H9 (cell line): ENCODE data around the gene TARBP1. TPM values are rescaled to one million over a fixed set of nuclear protein-coding genes. Genes with fewer than 3 reads are reported as not detected.

ENCODE experiments used
- DNase-seq: peaks from one replicate; pipeline ENCODE4 v3.0.0-alpha.2; 2017
- H2AFZ ChIP-seq: one replicate; pipeline ENCODE4 v1.6.1; 2013; ENCODE audit warnings: mild to moderate bottlenecking, low read length, control low read depth, moderate library complexity
- H2AK5ac ChIP-seq: 2 replicates; pipeline ENCODE4 v1.6.1; 2013; ENCODE audit warnings: low read length, control low read depth, mixed read lengths; ENCODE audit not compliant: insufficient read length
- H2BK120ac ChIP-seq: one replicate; pipeline ENCODE4 v1.6.1; 2013; ENCODE audit warnings: low read depth, mild to moderate bottlenecking, low read length, control low read depth, inconsistent platforms; ENCODE audit not compliant: poor library complexity, severe bottlenecking
- H2BK12ac ChIP-seq: 2 replicates; pipeline ENCODE4 v1.6.1; 2013; ENCODE audit warnings: low read length, control low read depth, mixed read lengths, low read depth; ENCODE audit not compliant: insufficient read length
- H2BK15ac ChIP-seq: 2 replicates; pipeline ENCODE4 v1.6.1; 2013; ENCODE audit warnings: low read depth, low read length, control low read depth
- H2BK20ac ChIP-seq: one replicate; pipeline ENCODE4 v1.6.1; 2013; ENCODE audit warnings: low read depth, mild to moderate bottlenecking, low read length, control low read depth, inconsistent platforms; ENCODE audit not compliant: poor library complexity, severe bottlenecking
- H2BK5ac ChIP-seq: 2 replicates; pipeline ENCODE4 v1.6.1; 2013; ENCODE audit warnings: low read length, control low read depth, mixed read lengths; ENCODE audit not compliant: insufficient read length
- H3K14ac ChIP-seq: 2 replicates; pipeline ENCODE4 v1.6.1; 2013; ENCODE audit warnings: low read length, control low read depth; ENCODE audit not compliant: insufficient read depth
- H3K18ac ChIP-seq: 2 replicates; pipeline ENCODE4 v1.6.1; 2013; ENCODE audit warnings: low read depth, mild to moderate bottlenecking, mixed read lengths, low read length, control low read depth; ENCODE audit not compliant: insufficient read length
- H3K23ac ChIP-seq: 2 replicates; pipeline ENCODE4 v1.6.1; 2013; ENCODE audit warnings: low read length, control low read depth, mixed read lengths, low read depth; ENCODE audit not compliant: insufficient read length
- H3K23me2 ChIP-seq: 2 replicates; pipeline ENCODE4 v1.6.1; 2013; ENCODE audit warnings: low read depth, mild to moderate bottlenecking, mixed read lengths, low read length, control low read depth; ENCODE audit not compliant: insufficient read length, poor library complexity, severe bottlenecking
- H3K27ac ChIP-seq: 2 replicates; pipeline ENCODE4 v1.5.1; 2013; ENCODE audit warnings: low read length, control low read depth, mixed read lengths, low read depth; ENCODE audit not compliant: insufficient read length
- H3K27me3 ChIP-seq: 2 replicates; pipeline ENCODE4 v1.6.1; 2013; ENCODE audit warnings: low read length, control low read depth, inconsistent platforms; ENCODE audit not compliant: insufficient read depth
- H3K4ac ChIP-seq: 2 replicates; pipeline ENCODE4 v1.6.1; 2013; ENCODE audit warnings: low read depth, mild to moderate bottlenecking, control low read depth, inconsistent platforms, low read length, moderate library complexity
- H3K4me1 ChIP-seq: 2 replicates; pipeline ENCODE4 v1.6.1; 2013; ENCODE audit warnings: low read length, control low read depth, inconsistent platforms; ENCODE audit not compliant: insufficient read depth
- H3K4me2 ChIP-seq: 2 replicates; pipeline ENCODE4 v1.6.1; 2013; ENCODE audit warnings: low read length, control low read depth, mixed read lengths; ENCODE audit not compliant: insufficient read length, insufficient read depth
- H3K56ac ChIP-seq: 2 replicates; pipeline ENCODE4 v1.6.1; 2013; ENCODE audit warnings: low read depth, mild to moderate bottlenecking, mixed read lengths, low read length, control low read depth; ENCODE audit not compliant: insufficient read length
- H3K79me1 ChIP-seq: 2 replicates; pipeline ENCODE4 v1.6.1; 2013; ENCODE audit warnings: low read depth, mild to moderate bottlenecking, moderate library complexity, low read length, control low read depth, inconsistent platforms; ENCODE audit not compliant: insufficient read depth, poor library complexity, severe bottlenecking
- H3K79me2 ChIP-seq: 2 replicates; pipeline ENCODE4 v1.6.1; 2013; ENCODE audit warnings: low read length, control low read depth, inconsistent platforms; ENCODE audit not compliant: insufficient read depth
- H3K9ac ChIP-seq: 2 replicates; pipeline ENCODE4 v1.6.1; 2013; ENCODE audit warnings: low read length, control low read depth, mixed read lengths; ENCODE audit not compliant: insufficient read length; ENCODE audit errors: extremely low read depth
- H3K9me3 ChIP-seq: one replicate; pipeline ENCODE4 v1.6.1; 2013; ENCODE audit warnings: low read depth, low read length, inconsistent platforms; ENCODE audit not compliant: control insufficient read depth
- H3T11ph ChIP-seq: one replicate; pipeline ENCODE4 v1.6.1; 2013; ENCODE audit warnings: mild to moderate bottlenecking, low read length, control low read depth, inconsistent platforms
- H4K20me1 ChIP-seq: one replicate; pipeline ENCODE4 v1.6.1; 2013; ENCODE audit not compliant: control insufficient read depth, insufficient read length, insufficient read depth
- H4K5ac ChIP-seq: 2 replicates; pipeline ENCODE4 v1.6.1; 2013; ENCODE audit warnings: low read depth, mild to moderate bottlenecking, mixed read lengths, low read length, control low read depth; ENCODE audit not compliant: insufficient read length
- H4K8ac ChIP-seq: replicated peaks from 2 replicates; pipeline ENCODE4 v1.6.1; 2013; ENCODE audit warnings: low read length, control low read depth, mixed read lengths, low read depth; ENCODE audit not compliant: insufficient read length
- H4K91ac ChIP-seq: 2 replicates; pipeline ENCODE4 v1.6.1; 2013; ENCODE audit warnings: low read depth, mild to moderate bottlenecking, moderate library complexity, mixed read lengths, low read length, control low read depth; ENCODE audit not compliant: insufficient read length
- H3K27ac Mint-ChIP-seq, 3 experiments: 2 replicates in 2 of 3; 3 replicates in 1 of 3; pipeline ENCODE4 v1.8.0; 2020 to 2021; ENCODE audit warnings: mixed read lengths in 3 of 3, mild to moderate bottlenecking in 1 of 3, moderate library complexity in 1 of 3
- H3K27me3 Mint-ChIP-seq: 2 replicates; pipeline ENCODE4 v1.8.0; 2021; ENCODE audit warnings: low read depth, mild to moderate bottlenecking, moderate library complexity, mixed read lengths
- H3K36me3 Mint-ChIP-seq, 3 experiments: 2 replicates in 2 of 3; 3 replicates in 1 of 3; pipeline ENCODE4 v1.8.0; 2020 to 2021; ENCODE audit warnings: low read depth in 3 of 3, mixed read lengths in 3 of 3; ENCODE audit not compliant: insufficient read depth in 1 of 3
- H3K4me1 Mint-ChIP-seq, 2 experiments: 2 replicates each; pipeline ENCODE4 v1.8.0; 2020; ENCODE audit warnings: mixed read lengths in 2 of 2
- H3K4me3 Mint-ChIP-seq, 2 experiments: 2 replicates in 1 of 2; 3 replicates in 1 of 2; pipeline ENCODE4 v1.8.0; 2020 to 2021; ENCODE audit warnings: mild to moderate bottlenecking in 2 of 2, mixed read lengths in 2 of 2, moderate library complexity in 1 of 2
- H3K9me3 Mint-ChIP-seq, 2 experiments: 2 replicates in 1 of 2; 3 replicates in 1 of 2; pipeline ENCODE4 v1.8.0; 2020; ENCODE audit warnings: mild to moderate bottlenecking in 2 of 2, mixed read lengths in 2 of 2, moderate library complexity in 1 of 2
- WGBS: extraction: QIAGEN DNeasy Blood & Tissue Kit; methylation state at CpG from one replicate; pipeline ENCODE4 v1.1.7; 2013; ENCODE audit warnings: missing lambda C conversion rate, low lambda C conversion rate, mixed read lengths; ENCODE audit not compliant: insufficient read length; ENCODE audit errors: extremely low coverage; 5-methylcytosine and 5-hydroxymethylcytosine counted together
- total RNA-seq: library from RNA; stranded (reverse); gene quantifications from 2 replicates; pipeline ENCODE4 v1.2.1, GENCODE V29; 2021
- TF ChIP-seq, protein P1 (sequence below): fragments of 200-600 bp; sonication (generic); conservative IDR thresholded peaks from 3 replicates; pipeline ENCODE4 v1.8.0; 2021; ENCODE audit warnings: antibody characterized with exemption, mild to moderate bottlenecking

The TARBP1 gene
- total RNA-seq, 1 experiment from 2014 or later, result 20.2 TPM

DNA sequence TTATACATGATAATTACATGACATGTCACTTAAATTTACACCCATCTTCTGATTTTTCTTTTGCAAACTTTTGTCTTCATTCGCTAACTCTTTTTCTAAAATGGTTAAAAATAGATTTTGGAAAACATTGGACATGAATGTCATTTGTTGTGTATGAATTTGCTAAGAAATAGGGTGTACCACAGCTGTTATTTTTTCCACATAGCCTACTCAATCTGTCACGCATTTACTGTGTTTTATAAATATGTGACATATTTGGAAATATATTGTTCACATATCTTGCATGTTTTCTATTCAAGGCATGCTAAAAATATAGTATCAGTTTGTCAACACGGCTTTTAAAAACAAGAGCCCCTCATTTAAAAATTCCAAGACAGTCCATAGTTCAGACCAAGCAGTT, 47.9 kb upstream of the TARBP1 start:
- Histone ChIP-seq H3K56ac (no peak overlapping the region), H2BK5ac (no peak overlapping the region), H3K27me3 (no peaks in the 10 kb centered on the region), H2BK15ac (no peak overlapping the region), H4K5ac (no peak overlapping the region), H2BK20ac (no peak overlapping the region), H3K4me1 (peaks cover 5% of the 10 kb centered on the region; the same call in 1 of the 2 replicates), H4K20me1 (no peaks in the 10 kb centered on the region), H2BK12ac (no peak overlapping the region), H3K23me2 (no peaks in the 10 kb centered on the region), H3K18ac (no peak overlapping the region), H2AK5ac (no peak overlapping the region), H3K4me2 (no peak overlapping the region), H3K79me2 (no peaks in the 10 kb centered on the region), H3K23ac (no peak overlapping the region), H3K9me3 (no peaks in the 10 kb centered on the region), H2AFZ (no peak overlapping the region), H3K27ac (no peak overlapping the region), H3K4ac (no peak overlapping the region), H3K14ac (no peak overlapping the region), H3K9ac (no peak overlapping the region), H3K79me1 (no peaks in the 10 kb centered on the region), H2BK120ac (no peak overlapping the region), H3T11ph (no peak overlapping the region), H4K91ac (no peak overlapping the region), H4K8ac (no peak overlapping the region)
- Mint-ChIP-seq H3K4me3 (no peak overlapping the region), H3K4me1 (peaks cover 13 to 14% of the 10 kb centered on the region in 2 experiments), H3K27me3 (no peaks in the 10 kb centered on the region; the same call in 1 of the 2 replicates), H3K9me3 (no peaks in the 10 kb centered on the region), H3K27ac (no peak overlapping the region), H3K36me3 (no peaks in the 10 kb centered on the region)
- no peak for DNase-seq
- WGBS, result no CpG with 5 or more reads among the region's 3 CpGs
- TF ChIP-seq, protein P1, sequence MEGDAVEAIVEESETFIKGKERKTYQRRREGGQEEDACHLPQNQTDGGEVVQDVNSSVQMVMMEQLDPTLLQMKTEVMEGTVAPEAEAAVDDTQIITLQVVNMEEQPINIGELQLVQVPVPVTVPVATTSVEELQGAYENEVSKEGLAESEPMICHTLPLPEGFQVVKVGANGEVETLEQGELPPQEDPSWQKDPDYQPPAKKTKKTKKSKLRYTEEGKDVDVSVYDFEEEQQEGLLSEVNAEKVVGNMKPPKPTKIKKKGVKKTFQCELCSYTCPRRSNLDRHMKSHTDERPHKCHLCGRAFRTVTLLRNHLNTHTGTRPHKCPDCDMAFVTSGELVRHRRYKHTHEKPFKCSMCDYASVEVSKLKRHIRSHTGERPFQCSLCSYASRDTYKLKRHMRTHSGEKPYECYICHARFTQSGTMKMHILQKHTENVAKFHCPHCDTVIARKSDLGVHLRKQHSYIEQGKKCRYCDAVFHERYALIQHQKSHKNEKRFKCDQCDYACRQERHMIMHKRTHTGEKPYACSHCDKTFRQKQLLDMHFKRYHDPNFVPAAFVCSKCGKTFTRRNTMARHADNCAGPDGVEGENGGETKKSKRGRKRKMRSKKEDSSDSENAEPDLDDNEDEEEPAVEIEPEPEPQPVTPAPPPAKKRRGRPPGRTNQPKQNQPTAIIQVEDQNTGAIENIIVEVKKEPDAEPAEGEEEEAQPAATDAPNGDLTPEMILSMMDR, result no peak
